ENCODE results near the gene GPM6B. TPM values are rescaled to one million over a fixed set of nuclear protein-coding genes. Genes with fewer than 3 reads are reported as not detected.
A peak's percentile ranks its signal among the peaks of the same experiment; 100 is the strongest.

Gene GPM6B
- total RNA-seq, 1 experiment from 2014 or later = 99.8 TPM

- Mint-ChIP-seq H3K9me3 (no peaks in the 10 kb centered on the region), H3K27ac (peak overlapping the region; percentile 70), H3K36me3 (peaks cover 36% of the 10 kb centered on the region), H3K4me3 (no peak overlapping the region), H3K4me1 (peaks cover 20% of the 10 kb centered on the region), H3K27me3 (ENCODE audit: low read depth) (no peaks in the 10 kb centered on the region)
- TF ChIP-seq ZNF671 (CRISPR knock-in tag; IDR thresholded peaks at IDR 0.05) = no peak
- TF ChIP-seq ZNF532 (CRISPR knock-in tag; IDR thresholded peaks at IDR 0.05; ENCODE audit: borderline replicate concordance) = no peak
- TF ChIP-seq ZNF281 (CRISPR knock-in tag; IDR thresholded peaks at IDR 0.05) = no peak
- no peak for TF ChIP-seq TCF7 (CRISPR knock-in tag; IDR thresholded peaks at IDR 0.05; ENCODE audit: low read depth)
- no peak for TF ChIP-seq EMX1 (CRISPR knock-in tag; IDR thresholded peaks at IDR 0.05)
- no peak for TF ChIP-seq AR (CRISPR knock-in tag; IDR thresholded peaks at IDR 0.05)
- no peak for TF ChIP-seq TP53 (CRISPR knock-in tag; IDR thresholded peaks at IDR 0.05)
- no peak for TF ChIP-seq HMGA2 (CRISPR knock-in tag; IDR thresholded peaks at IDR 0.05)
- no peak for TF ChIP-seq ELF4 (CRISPR knock-in tag; IDR thresholded peaks at IDR 0.05; ENCODE audit: low read depth)
- no peak for TF ChIP-seq ARID4B (CRISPR knock-in tag; IDR thresholded peaks at IDR 0.05; ENCODE audit: borderline replicate concordance)
- TF ChIP-seq ZNF138 (CRISPR knock-in tag; conservative IDR thresholded peaks at IDR 0.05) = no peak
- CTCF ChIA-PET = interaction anchor here (0.8 to 2.8 kb wide), 3 partner anchors 17 to 251 kb away, joined by 3 to 10 read pairs (median 9); no protein-coding TSS in a partner anchor
- POLR2A ChIA-PET = interaction anchor here (0.7 kb wide), 1 partner anchor 46 kb away, joined by 3 read pairs; the partner anchor contains the start of genes OFD1 and TRAPPC2
- ATAC-seq (no peak), DNase-seq (ENCODE audit: low spot score) (no peak)
These were observed 35.9 kb downstream of the GPM6B start for GRCh38 chrX:13780868-13781427.

Measured in WTC11 (cell line).